Natural killer cell treated with Interleukin-12 subunit alpha and Interleukin-12 subunit beta and Interleukin-15 and Interleukin-18, amount 100 ng/mL, for 72 hours (primary cell): ENCODE measurements around the gene MFF. TPM values are rescaled to one million over a fixed set of nuclear protein-coding genes. Genes with fewer than 3 reads are reported as not detected.

Experiments used
- ATAC-seq, 2 donors: fragments of 150-1000 bp; cut with Tn5 transposase in 1 of 2; sonication (Bioruptor Pico), chemical (Tn5 transposase) in 1 of 2; 2 replicates each; pipeline ENCODE4 v1.10.0; 2021
- DNase-seq: peaks from one replicate; pipeline ENCODE4 v3.0.0; 2022; ENCODE audit warnings: low spot score
- H3K27ac Mint-ChIP-seq, 2 donors: 1 replicate in 1 of 2; 2 replicates in 1 of 2; pipeline ENCODE4 v1.8.0; 2022; ENCODE audit warnings: mixed read lengths in 2 of 2, mild to moderate bottlenecking in 1 of 2, moderate library complexity in 1 of 2
- H3K27me3 Mint-ChIP-seq, 2 donors: 1 replicate in 1 of 2; 2 replicates in 1 of 2; pipeline ENCODE4 v1.8.0; 2022; ENCODE audit warnings: mixed read lengths in 2 of 2
- H3K36me3 Mint-ChIP-seq: one replicate; pipeline ENCODE4 v1.8.0; 2022; ENCODE audit warnings: mixed read lengths
- H3K4me1 Mint-ChIP-seq, 2 donors: 1 replicate in 1 of 2; 2 replicates in 1 of 2; pipeline ENCODE4 v1.8.0; 2022; ENCODE audit warnings: low read depth in 2 of 2, mixed read lengths in 2 of 2, mild to moderate bottlenecking in 1 of 2
- H3K4me3 Mint-ChIP-seq: one replicate; pipeline ENCODE4 v1.8.0; 2022; ENCODE audit warnings: mixed read lengths
- H3K9me3 Mint-ChIP-seq: 2 replicates; pipeline ENCODE4 v1.8.0; 2022; ENCODE audit warnings: mixed read lengths
- total RNA-seq, 2 donors: library from RNA; stranded (reverse); gene quantifications; one replicate each; pipeline ENCODE4 v1.2.3, GENCODE V29; 2022

The MFF gene
- 10 to 100 TPM; 51.4 to 73.1 TPM for total RNA-seq

GRCh38 chr2:227324995-227325838 lies at the start of gene MFF:
Gene MFF (plus strand): TSS chr2:227325251. CDS start chr2:227330666, 5,415 bp downstream.
- Mint-ChIP-seq H3K4me1 (peaks cover 38 to 41% of the 10 kb centered on the region in 2 donors), H3K36me3 (no peaks in the 10 kb centered on the region)

GRCh38 chr2:227280895-227281294 lies 44.2 kb upstream of the MFF start:
- Mint-ChIP-seq H3K27me3 (no peaks in the 10 kb centered on the region), H3K4me1 (no peaks in the 10 kb centered on the region), H3K36me3 (no peaks in the 10 kb centered on the region), H3K9me3 (no peaks in the 10 kb centered on the region), H3K4me3 (no peak overlapping the region), H3K27ac (no peak overlapping the region)
- DNase-seq (no peak), ATAC-seq (no peak)

More at GRCh38 chr2:227324995-227325838, at the start of gene MFF:
- ATAC-seq (peak; percentile 100), DNase-seq (peak; percentile 95)
- H3K4me3 Mint-ChIP-seq = peak within 1 kb of the TSS; percentile 88
- peaks cover 5% of the 10 kb centered on the region for H3K9me3 Mint-ChIP-seq
- H3K27me3 Mint-ChIP-seq = no peaks in the 10 kb centered on the region
- H3K27ac Mint-ChIP-seq = peak within 1 kb of the TSS; percentile 78 to 89

GRCh38 chr2:227285741-227286236 lies 39.3 kb upstream of the MFF start:
- no peaks in the 10 kb centered on the region for H3K27me3 Mint-ChIP-seq
- ATAC-seq (no peak), DNase-seq (no peak)
- H3K4me3 Mint-ChIP-seq = no peak overlapping the region
- no peaks in the 10 kb centered on the region for H3K36me3 Mint-ChIP-seq
- H3K4me1 Mint-ChIP-seq = no peaks in the 10 kb centered on the region
- no peaks in the 10 kb centered on the region for H3K9me3 Mint-ChIP-seq
- no peak overlapping the region for H3K27ac Mint-ChIP-seq

GRCh38 chr2:227287771-227288170 lies 37.3 kb upstream of the MFF start:
- H3K27ac Mint-ChIP-seq = no peak overlapping the region
- no peaks in the 10 kb centered on the region for H3K27me3 Mint-ChIP-seq
- no peaks in the 10 kb centered on the region for H3K9me3 Mint-ChIP-seq
- no peaks in the 10 kb centered on the region for H3K4me1 Mint-ChIP-seq
- no peak for DNase-seq
- no peaks in the 10 kb centered on the region for H3K36me3 Mint-ChIP-seq
- no peak overlapping the region for H3K4me3 Mint-ChIP-seq
- ATAC-seq = no peak

GRCh38 chr2:227292314-227292713 lies 32.7 kb upstream of the MFF start:
- no peak overlapping the region for H3K27ac Mint-ChIP-seq
- H3K36me3 Mint-ChIP-seq = no peaks in the 10 kb centered on the region
- no peaks in the 10 kb centered on the region for H3K9me3 Mint-ChIP-seq
- no peaks in the 10 kb centered on the region for H3K27me3 Mint-ChIP-seq
- H3K4me3 Mint-ChIP-seq = no peak overlapping the region
- H3K4me1 Mint-ChIP-seq = no peaks in the 10 kb centered on the region
- DNase-seq = no peak
- no peak for ATAC-seq

GRCh38 chr2:227293531-227293930 lies 31.5 kb upstream of the MFF start:
- H3K36me3 Mint-ChIP-seq = no peaks in the 10 kb centered on the region
- H3K9me3 Mint-ChIP-seq = no peaks in the 10 kb centered on the region
- ATAC-seq = no peak
- H3K4me1 Mint-ChIP-seq = no peaks in the 10 kb centered on the region
- H3K27me3 Mint-ChIP-seq = no peaks in the 10 kb centered on the region
- H3K27ac Mint-ChIP-seq = no peak overlapping the region
- no peak overlapping the region for H3K4me3 Mint-ChIP-seq
- no peak for DNase-seq

GRCh38 chr2:227295806-227296205 lies 29.2 kb upstream of the MFF start:
- Mint-ChIP-seq H3K27ac (no peak overlapping the region), H3K27me3 (no peaks in the 10 kb centered on the region), H3K9me3 (no peaks in the 10 kb centered on the region), H3K4me3 (no peak overlapping the region), H3K4me1 (no peaks in the 10 kb centered on the region), H3K36me3 (no peaks in the 10 kb centered on the region)
- ATAC-seq (no peak), DNase-seq (no peak)

GRCh38 chr2:227296671-227297405 lies 28.2 kb upstream of the MFF start:
- no peak for ATAC-seq
- Mint-ChIP-seq H3K9me3 (no peaks in the 10 kb centered on the region), H3K4me1 (no peaks in the 10 kb centered on the region)

GRCh38 chr2:227301523-227301922 lies 23.5 kb upstream of the MFF start:
- Mint-ChIP-seq H3K4me3 (no peak overlapping the region), H3K27me3 (no peaks in the 10 kb centered on the region), H3K36me3 (no peaks in the 10 kb centered on the region), H3K4me1 (no peaks in the 10 kb centered on the region), H3K9me3 (no peaks in the 10 kb centered on the region), H3K27ac (no peak overlapping the region)
- no peak for ATAC-seq
- no peak for DNase-seq

More at GRCh38 chr2:227296671-227297405, 28.2 kb upstream of the MFF start:
- DNase-seq = no peak
- no peak overlapping the region for H3K4me3 Mint-ChIP-seq
- no peaks in the 10 kb centered on the region for H3K27me3 Mint-ChIP-seq
- H3K36me3 Mint-ChIP-seq = no peaks in the 10 kb centered on the region
- H3K27ac Mint-ChIP-seq = no peak overlapping the region

- Mint-ChIP-seq H3K9me3 (no peaks in the 10 kb centered on the region), H3K36me3 (no peaks in the 10 kb centered on the region), H3K27ac (no peak overlapping the region), H3K4me3 (no peak overlapping the region), H3K4me1 (no peaks in the 10 kb centered on the region), H3K27me3 (peaks cover 0 to 2% of the 10 kb centered on the region in 2 donors)
- DNase-seq = no peak
- ATAC-seq = no peak
These were observed 16.3 kb upstream of the MFF start for GRCh38 chr2:227308784-227309183.

- Mint-ChIP-seq H3K27ac (no peak overlapping the region), H3K9me3 (no peaks in the 10 kb centered on the region), H3K4me3 (no peak overlapping the region), H3K27me3 (peaks cover 0 to 2% of the 10 kb centered on the region in 2 donors), H3K4me1 (no peaks in the 10 kb centered on the region), H3K36me3 (no peaks in the 10 kb centered on the region)
- DNase-seq (no peak), ATAC-seq (no peak)
These were observed 14.3 kb upstream of the MFF start for GRCh38 chr2:227310756-227311110.

- no peak for ATAC-seq
- DNase-seq = no peak
- Mint-ChIP-seq H3K9me3 (peaks cover 3% of the 10 kb centered on the region), H3K4me3 (no peak overlapping the region), H3K27ac (no peak overlapping the region), H3K27me3 (peaks cover 0 to 2% of the 10 kb centered on the region in 2 donors), H3K4me1 (no peaks in the 10 kb centered on the region), H3K36me3 (no peaks in the 10 kb centered on the region)
These were observed 13.1 kb upstream of the MFF start for GRCh38 chr2:227311861-227312506.

GRCh38 chr2:227312579-227312978 lies 12.5 kb upstream of the MFF start:
- no peak overlapping the region for H3K4me3 Mint-ChIP-seq
- DNase-seq = no peak
- ATAC-seq = no peak
- no peaks in the 10 kb centered on the region for H3K4me1 Mint-ChIP-seq
- peaks cover 2% of the 10 kb centered on the region for H3K36me3 Mint-ChIP-seq
- peaks cover 0 to 2% of the 10 kb centered on the region in 2 donors for H3K27me3 Mint-ChIP-seq
- H3K27ac Mint-ChIP-seq = no peak overlapping the region
- peaks cover 4% of the 10 kb centered on the region for H3K9me3 Mint-ChIP-seq

GRCh38 chr2:227313310-227313709 lies 11.7 kb upstream of the MFF start:
- Mint-ChIP-seq H3K27me3 (peaks cover 0 to 2% of the 10 kb centered on the region in 2 donors), H3K9me3 (peaks cover 4% of the 10 kb centered on the region), H3K36me3 (peaks cover 4% of the 10 kb centered on the region), H3K4me1 (no peaks in the 10 kb centered on the region), H3K4me3 (no peak overlapping the region), H3K27ac (no peak overlapping the region)
- no peak for ATAC-seq
- DNase-seq = no peak
